Measurements from ENCODE around the gene NLGN1.

DNA sequence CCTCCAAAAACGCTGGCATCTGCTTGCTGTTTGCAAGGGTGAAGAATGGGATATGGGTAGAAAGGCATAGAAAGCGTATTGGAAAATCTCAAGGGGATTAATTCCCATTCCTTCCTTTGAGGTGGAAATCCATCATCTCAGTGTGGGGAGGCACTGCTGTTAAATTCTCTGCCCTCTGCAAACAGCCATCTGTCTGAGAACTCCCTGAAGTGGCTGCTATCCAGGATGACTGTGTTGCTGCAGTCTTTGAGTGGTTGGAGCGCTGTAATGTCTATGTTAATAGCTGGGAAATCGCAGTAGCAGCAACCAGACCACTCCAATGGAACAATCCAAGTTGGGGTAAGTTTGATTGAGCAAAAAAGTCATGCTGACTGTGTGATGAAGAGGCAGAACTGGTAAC lies 625.9 kb downstream of the NLGN1 start:
- TF ChIP-seq, protein P1, sequence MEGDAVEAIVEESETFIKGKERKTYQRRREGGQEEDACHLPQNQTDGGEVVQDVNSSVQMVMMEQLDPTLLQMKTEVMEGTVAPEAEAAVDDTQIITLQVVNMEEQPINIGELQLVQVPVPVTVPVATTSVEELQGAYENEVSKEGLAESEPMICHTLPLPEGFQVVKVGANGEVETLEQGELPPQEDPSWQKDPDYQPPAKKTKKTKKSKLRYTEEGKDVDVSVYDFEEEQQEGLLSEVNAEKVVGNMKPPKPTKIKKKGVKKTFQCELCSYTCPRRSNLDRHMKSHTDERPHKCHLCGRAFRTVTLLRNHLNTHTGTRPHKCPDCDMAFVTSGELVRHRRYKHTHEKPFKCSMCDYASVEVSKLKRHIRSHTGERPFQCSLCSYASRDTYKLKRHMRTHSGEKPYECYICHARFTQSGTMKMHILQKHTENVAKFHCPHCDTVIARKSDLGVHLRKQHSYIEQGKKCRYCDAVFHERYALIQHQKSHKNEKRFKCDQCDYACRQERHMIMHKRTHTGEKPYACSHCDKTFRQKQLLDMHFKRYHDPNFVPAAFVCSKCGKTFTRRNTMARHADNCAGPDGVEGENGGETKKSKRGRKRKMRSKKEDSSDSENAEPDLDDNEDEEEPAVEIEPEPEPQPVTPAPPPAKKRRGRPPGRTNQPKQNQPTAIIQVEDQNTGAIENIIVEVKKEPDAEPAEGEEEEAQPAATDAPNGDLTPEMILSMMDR (IDR thresholded peaks at IDR 0.05; ENCODE audit: low read length) = no peak
- TF ChIP-seq EZH2 (IDR thresholded peaks at IDR 0.05; ENCODE audit: borderline replicate concordance, low read length) = no peak

Data from OCI-LY1 (cell line).